Activated T-cell treated with anti-CD3 and anti-CD28 coated beads for 48 hours (primary cell): ENCODE data around the gene ATF7.
"Not testable (repeated sequence)": the region's sequence is repeated elsewhere in the genome, so short reads cannot be mapped to it uniquely, and the experiment has no call there.

Experiments
- DNase-seq: peaks from one replicate; pipeline ENCODE4 v3.0.0-alpha.2; 2020; ENCODE audit warnings: low read depth

Gene ATF7

GRCh38 chr12:53594897-53595615 is 31.1 kb downstream of the ATF7 start:
- no peak for DNase-seq

GRCh38 chr12:53593707-53594106 is 32.5 kb downstream of the ATF7 start:
- no peak for DNase-seq

- DNase-seq: no peak
These were observed 33.2 kb downstream of the ATF7 start for GRCh38 chr12:53593031-53593430.

GRCh38 chr12:53592426-53592825 is 33.8 kb downstream of the ATF7 start:
- DNase-seq: no peak

- no peak for DNase-seq
These were observed 34.6 kb downstream of the ATF7 start for GRCh38 chr12:53591301-53592206.

- DNase-seq: no peak
These were observed 35.5 kb downstream of the ATF7 start for GRCh38 chr12:53590652-53591051.

- DNase-seq: no peak
These were observed 36.3 kb downstream of the ATF7 start for GRCh38 chr12:53589915-53590314.

- no peak for DNase-seq
These were observed 36.8 kb downstream of the ATF7 start for GRCh38 chr12:53589423-53589822.

GRCh38 chr12:53588123-53588522 is 38.1 kb downstream of the ATF7 start:
- no peak for DNase-seq

- DNase-seq: no peak
These were observed 39.4 kb downstream of the ATF7 start for GRCh38 chr12:53586745-53587144.

- DNase-seq: no peak
These were observed 40.6 kb downstream of the ATF7 start for GRCh38 chr12:53585448-53586125.

- DNase-seq: no peak
These were observed 46.6 kb downstream of the ATF7 start for GRCh38 chr12:53579545-53579955.

GRCh38 chr12:53578783-53579182 is 47.4 kb downstream of the ATF7 start:
- no peak for DNase-seq

GRCh38 chr12:53577941-53578352 is 48.2 kb downstream of the ATF7 start:
- no peak for DNase-seq

- no peak for DNase-seq
These were observed 50.5 kb downstream of the ATF7 start for GRCh38 chr12:53575502-53576249.

GRCh38 chr12:53572134-53572758 is 53.9 kb downstream of the ATF7 start:
- no peak for DNase-seq

- DNase-seq: no peak
These were observed 54.9 kb downstream of the ATF7 start for GRCh38 chr12:53571295-53571694.

- DNase-seq: no peak
These were observed 57.2 kb downstream of the ATF7 start for GRCh38 chr12:53568809-53569557.

- no peak for DNase-seq
These were observed 58.0 kb downstream of the ATF7 start for GRCh38 chr12:53567961-53568808.

- DNase-seq: not testable (repeated sequence)
These were observed 60.8 kb downstream of the ATF7 start for GRCh38 chr12:53565376-53565775.
